ENCODE data around the gene RHOXF2. TPM values are rescaled to one million over a fixed set of nuclear protein-coding genes. Genes with fewer than 3 reads are reported as not detected.

RHOXF2 gene
- total RNA-seq, 1 donor = under 0.01 TPM

- H3K9me3 ChIP-seq (ENCODE audit: low read depth, low read length) = no peaks in the 10 kb centered on the region
- no peaks in the 10 kb centered on the region for H3K4me1 ChIP-seq (ENCODE audit: insufficient read depth, low read length)
- H3K36me3 ChIP-seq (ENCODE audit: insufficient read depth, low read length) = no peaks in the 10 kb centered on the region
- no peak for TF ChIP-seq CTCF (IDR thresholded peaks at IDR 0.05; ENCODE audit: extremely low read depth, low read depth, low read length)
- no peak for DNase-seq (ENCODE audit: insufficient read length, low spot score, missing footprints)
- no peak overlapping the region for H3K27ac ChIP-seq (ENCODE audit: low read depth, low read length)
- no peaks in the 10 kb centered on the region for H3K79me2 ChIP-seq (ENCODE audit: insufficient read depth, low read length)
- no peak overlapping the region for H3K4me2 ChIP-seq (ENCODE audit: insufficient read depth, low read length)
- H2AFZ ChIP-seq (ENCODE audit: low read length) = no peak overlapping the region
- no peaks in the 10 kb centered on the region for H4K20me1 ChIP-seq (ENCODE audit: insufficient read depth, low read length)
- no peaks in the 10 kb centered on the region for H3K27me3 ChIP-seq (ENCODE audit: insufficient read depth, low read length)
- H3K4me3 ChIP-seq (ENCODE audit: insufficient read depth, low read length) = no peak overlapping the region
Observed at GRCh38 chrX:120136840-120137239, 21.6 kb upstream of the RHOXF2 start.

- peak; percentile 15 for TF ChIP-seq CTCF (IDR thresholded peaks at IDR 0.05; ENCODE audit: extremely low read depth, low read depth, low read length)
- Histone ChIP-seq H3K36me3 (ENCODE audit: insufficient read depth, low read length) (no peaks in the 10 kb centered on the region), H3K27ac (ENCODE audit: low read depth, low read length) (no peak overlapping the region), H3K9me3 (ENCODE audit: low read depth, low read length) (no peaks in the 10 kb centered on the region), H3K27me3 (ENCODE audit: insufficient read depth, low read length) (no peaks in the 10 kb centered on the region), H2AFZ (ENCODE audit: low read length) (no peak overlapping the region), H3K79me2 (ENCODE audit: insufficient read depth, low read length) (no peaks in the 10 kb centered on the region), H3K4me2 (ENCODE audit: insufficient read depth, low read length) (no peak overlapping the region), H3K4me1 (ENCODE audit: insufficient read depth, low read length) (no peaks in the 10 kb centered on the region), H4K20me1 (ENCODE audit: insufficient read depth, low read length) (no peaks in the 10 kb centered on the region), H3K4me3 (ENCODE audit: insufficient read depth, low read length) (no peak overlapping the region)
- DNase-seq (ENCODE audit: insufficient read length, low spot score, missing footprints) = no peak
Observed at GRCh38 chrX:120137439-120137838, 21.0 kb upstream of the RHOXF2 start.

GRCh38 chrX:120140293-120140981 lies 18.0 kb upstream of the RHOXF2 start:
- no peak for TF ChIP-seq CTCF (IDR thresholded peaks at IDR 0.05; ENCODE audit: extremely low read depth, low read depth, low read length)
- no peaks in the 10 kb centered on the region for H3K9me3 ChIP-seq (ENCODE audit: low read depth, low read length)
- DNase-seq (ENCODE audit: insufficient read length, low spot score, missing footprints) = no peak
- no peaks in the 10 kb centered on the region for H3K4me1 ChIP-seq (ENCODE audit: insufficient read depth, low read length)
- H3K27me3 ChIP-seq (ENCODE audit: insufficient read depth, low read length) = no peaks in the 10 kb centered on the region
- no peaks in the 10 kb centered on the region for H3K79me2 ChIP-seq (ENCODE audit: insufficient read depth, low read length)
- no peak overlapping the region for H3K4me2 ChIP-seq (ENCODE audit: insufficient read depth, low read length)
- no peak overlapping the region for H3K27ac ChIP-seq (ENCODE audit: low read depth, low read length)
- no peaks in the 10 kb centered on the region for H3K36me3 ChIP-seq (ENCODE audit: insufficient read depth, low read length)
- no peaks in the 10 kb centered on the region for H4K20me1 ChIP-seq (ENCODE audit: insufficient read depth, low read length)
- no peak overlapping the region for H3K4me3 ChIP-seq (ENCODE audit: insufficient read depth, low read length)
- H2AFZ ChIP-seq (ENCODE audit: low read length) = no peak overlapping the region

GRCh38 chrX:120144178-120144844 lies 14.1 kb upstream of the RHOXF2 start:
- H3K27me3 ChIP-seq (ENCODE audit: insufficient read depth, low read length) = no peaks in the 10 kb centered on the region
- no peaks in the 10 kb centered on the region for H4K20me1 ChIP-seq (ENCODE audit: insufficient read depth, low read length)
- peak overlapping the region; percentile 61 for H3K4me2 ChIP-seq (ENCODE audit: insufficient read depth, low read length)
- H3K4me1 ChIP-seq (ENCODE audit: insufficient read depth, low read length) = no peaks in the 10 kb centered on the region
- no peak overlapping the region for H3K27ac ChIP-seq (ENCODE audit: low read depth, low read length)
- H2AFZ ChIP-seq (ENCODE audit: low read length) = peak overlapping the region; percentile 29
- no peak for TF ChIP-seq CTCF (IDR thresholded peaks at IDR 0.05; ENCODE audit: extremely low read depth, low read depth, low read length)
- H3K36me3 ChIP-seq (ENCODE audit: insufficient read depth, low read length) = no peaks in the 10 kb centered on the region
- H3K4me3 ChIP-seq (ENCODE audit: insufficient read depth, low read length) = peak overlapping the region; percentile 3
- DNase-seq (ENCODE audit: insufficient read length, low spot score, missing footprints) = no peak
- H3K79me2 ChIP-seq (ENCODE audit: insufficient read depth, low read length) = no peaks in the 10 kb centered on the region
- no peaks in the 10 kb centered on the region for H3K9me3 ChIP-seq (ENCODE audit: low read depth, low read length)

Data from osteoblast (primary cell).